Activated naive CD4-positive, alpha-beta T cell treated with anti-CD3 and anti-CD28 coated beads for 36 hours (primary cell): ENCODE measurements around the gene CIC. TPM values are rescaled to one million over a fixed set of nuclear protein-coding genes. Genes with fewer than 3 reads are reported as not detected.

ENCODE experiments used
- CTCF ChIA-PET: fragments of 350-600 bp; sonication (Branson Sonifier 250); formaldehyde crosslinking; loops from one replicate; lab custom pipeline; 2021; ENCODE audit warnings: antibody characterized with exemption; lab: Charles Lee
- DNase-seq: peaks from one replicate; pipeline ENCODE4 v3.0.0-alpha.2; 2020
- H3K27ac Mint-ChIP-seq: one replicate; pipeline ENCODE4 v1.8.0; 2021; ENCODE audit warnings: mild to moderate bottlenecking, mixed read lengths
- H3K27me3 Mint-ChIP-seq: one replicate; pipeline ENCODE4 v1.8.0; 2021; ENCODE audit warnings: low read depth, mixed read lengths
- H3K36me3 Mint-ChIP-seq: one replicate; pipeline ENCODE4 v1.8.0; 2021; ENCODE audit warnings: low read depth, mixed read lengths
- H3K4me1 Mint-ChIP-seq: one replicate; pipeline ENCODE4 v1.8.0; 2021; ENCODE audit warnings: low read depth, mixed read lengths
- H3K4me3 Mint-ChIP-seq: one replicate; pipeline ENCODE4 v1.8.0; 2021; ENCODE audit warnings: mild to moderate bottlenecking, moderate library complexity, mixed read lengths
- H3K9me3 Mint-ChIP-seq: one replicate; pipeline ENCODE4 v1.8.0; 2021; ENCODE audit warnings: mixed read lengths
- intact Hi-C: fragments of 100-400 bp; cut with micrococcal nuclease; formaldehyde crosslinking; loops from one replicate; pipeline ENCODE4 v1.15.1; 2023
- total RNA-seq, 2 experiments: library from RNA; stranded (reverse); gene quantifications; one replicate each; pipeline ENCODE4 v1.2.3, GENCODE V29; 2021

The CIC gene
- total RNA-seq, result 10 to 100 TPM; 60.2 to 61.5 TPM

- Mint-ChIP-seq H3K4me3 (no peak within 1 kb of the TSS), H3K36me3 (peaks cover 10% of the 10 kb centered on the region), H3K4me1 (peaks cover 30% of the 10 kb centered on the region), H3K27me3 (no peaks in the 10 kb centered on the region), H3K27ac (peak within 1 kb of the TSS; percentile 99), H3K9me3 (no peaks in the 10 kb centered on the region)
- CTCF ChIA-PET, result interaction anchor here (2.6 kb wide), 1 partner anchor 10 kb away, joined by 27 read pairs; no protein-coding TSS in a partner anchor
- peak; percentile 100 for DNase-seq
- intact Hi-C loops, result loop anchor here (1.0 kb wide), 10 partner anchors 14 to 410 kb away; partner anchors contain the start of genes DEDD2, ERF, MEGF8 and PAFAH1B3
These were observed at the start of gene CIC for GRCh38 chr19:42268704-42269477. Gene CIC (plus strand): TSS chr19:42269252. CDS start chr19:42271784, 2,532 bp downstream.

- H3K9me3 Mint-ChIP-seq, result no peaks in the 10 kb centered on the region
- peak; percentile 97 for DNase-seq
- H3K4me3 Mint-ChIP-seq, result peak within 1 kb of the TSS; percentile 96
- peaks cover 20% of the 10 kb centered on the region for H3K36me3 Mint-ChIP-seq
- intact Hi-C loops, result loop anchor here (1.0 to 10.0 kb wide), 5 partner anchors 22 to 335 kb away; partner anchors contain the start of genes ARHGEF1, GSK3A, MEGF8 and RABAC1
- H3K27me3 Mint-ChIP-seq, result no peaks in the 10 kb centered on the region
- CTCF ChIA-PET, result interaction anchor here (0.9 to 1.9 kb wide), 3 partner anchors 21 to 76 kb away, joined by 3 to 5 read pairs (median 4); no protein-coding TSS in a partner anchor
- H3K27ac Mint-ChIP-seq, result peak within 1 kb of the TSS; percentile 94
- peaks cover 55% of the 10 kb centered on the region for H3K4me1 Mint-ChIP-seq
These were observed 49.0 kb upstream of the CIC start, which contains the start of gene ZNF526 for GRCh38 chr19:42219812-42220750. Gene ZNF526 (plus strand): TSS chr19:42220312. CDS start chr19:42224404, 4,092 bp downstream.

GRCh38 chr19:42220751-42221097 is 48.3 kb upstream of the CIC start:
- H3K27ac Mint-ChIP-seq, result peak overlapping the region; percentile 94
- CTCF ChIA-PET, result interaction anchor here (1.9 kb wide), 1 partner anchor 21 kb away, joined by 4 read pairs; no protein-coding TSS in a partner anchor
- H3K9me3 Mint-ChIP-seq, result no peaks in the 10 kb centered on the region
- intact Hi-C loops, result loop anchor here (1.0 kb wide), 3 partner anchors 22 to 105 kb away; partner anchors contain the start of genes GSK3A and MEGF8
- peak overlapping the region; percentile 96 for H3K4me3 Mint-ChIP-seq
- H3K4me1 Mint-ChIP-seq, result peaks cover 50% of the 10 kb centered on the region
- DNase-seq, result no peak
- H3K27me3 Mint-ChIP-seq, result no peaks in the 10 kb centered on the region
- peaks cover 16% of the 10 kb centered on the region for H3K36me3 Mint-ChIP-seq

GRCh38 chr19:42224940-42225717 is 43.9 kb upstream of the CIC start:
- CTCF ChIA-PET, result interaction anchor here (1.5 kb wide), 1 partner anchor 116 kb away, joined by 3 read pairs; no protein-coding TSS in a partner anchor
- intact Hi-C loops, result no loop called here
- Mint-ChIP-seq H3K9me3 (no peaks in the 10 kb centered on the region), H3K36me3 (peaks cover 24% of the 10 kb centered on the region), H3K4me3 (no peak overlapping the region), H3K27ac (no peak overlapping the region), H3K27me3 (no peaks in the 10 kb centered on the region), H3K4me1 (peaks cover 44% of the 10 kb centered on the region)
- DNase-seq, result no peak

GRCh38 chr19:42225718-42226292 is 43.2 kb upstream of the CIC start:
- Mint-ChIP-seq H3K4me3 (no peak overlapping the region), H3K36me3 (peaks cover 23% of the 10 kb centered on the region), H3K4me1 (peaks cover 40% of the 10 kb centered on the region), H3K27me3 (no peaks in the 10 kb centered on the region), H3K27ac (no peak overlapping the region), H3K9me3 (no peaks in the 10 kb centered on the region)
- DNase-seq, result no peak
- intact Hi-C loops, result no loop called here
- CTCF ChIA-PET, result interaction anchor here (1.5 kb wide), 1 partner anchor 117 kb away, joined by 3 read pairs; no protein-coding TSS in a partner anchor

GRCh38 chr19:42226886-42227285 is 42.2 kb upstream of the CIC start:
- intact Hi-C loops, result no loop called here
- no peak overlapping the region for H3K4me3 Mint-ChIP-seq
- no peak overlapping the region for H3K27ac Mint-ChIP-seq
- DNase-seq, result no peak
- H3K4me1 Mint-ChIP-seq, result peaks cover 37% of the 10 kb centered on the region
- H3K9me3 Mint-ChIP-seq, result no peaks in the 10 kb centered on the region
- no peaks in the 10 kb centered on the region for H3K27me3 Mint-ChIP-seq
- CTCF ChIA-PET, result interaction anchor here (3.3 kb wide), 1 partner anchor 70 kb away, joined by 8 read pairs; no protein-coding TSS in a partner anchor
- H3K36me3 Mint-ChIP-seq, result peaks cover 25% of the 10 kb centered on the region

- no peaks in the 10 kb centered on the region for H3K9me3 Mint-ChIP-seq
- H3K36me3 Mint-ChIP-seq, result peaks cover 27% of the 10 kb centered on the region
- no peak overlapping the region for H3K4me3 Mint-ChIP-seq
- intact Hi-C loops, result no loop called here
- no peak for DNase-seq
- no peak overlapping the region for H3K27ac Mint-ChIP-seq
- peaks cover 31% of the 10 kb centered on the region for H3K4me1 Mint-ChIP-seq
- H3K27me3 Mint-ChIP-seq, result no peaks in the 10 kb centered on the region
- CTCF ChIA-PET, result interaction anchor here (3.3 kb wide), 1 partner anchor 68 kb away, joined by 8 read pairs; no protein-coding TSS in a partner anchor
These were observed 40.4 kb upstream of the CIC start for GRCh38 chr19:42228641-42229040.

- Mint-ChIP-seq H3K4me1 (peaks cover 32% of the 10 kb centered on the region), H3K27ac (peak overlapping the region; percentile 34), H3K9me3 (no peaks in the 10 kb centered on the region), H3K27me3 (no peaks in the 10 kb centered on the region), H3K36me3 (peaks cover 27% of the 10 kb centered on the region), H3K4me3 (no peak overlapping the region)
- CTCF ChIA-PET, result interaction anchor here (1.2 to 3.3 kb wide), 2 partner anchors 50 to 67 kb away, joined by 3 to 8 read pairs; no protein-coding TSS in a partner anchor
- no peak for DNase-seq
- intact Hi-C loops, result no loop called here
These were observed 39.7 kb upstream of the CIC start for GRCh38 chr19:42229301-42229854.

GRCh38 chr19:42229855-42230351 is 39.1 kb upstream of the CIC start:
- intact Hi-C loops, result no loop called here
- Mint-ChIP-seq H3K4me1 (peaks cover 31% of the 10 kb centered on the region), H3K36me3 (peaks cover 27% of the 10 kb centered on the region), H3K27me3 (no peaks in the 10 kb centered on the region), H3K27ac (peak overlapping the region; percentile 34), H3K9me3 (no peaks in the 10 kb centered on the region), H3K4me3 (no peak overlapping the region)
- CTCF ChIA-PET, result interaction anchor here (1.2 to 3.3 kb wide), 3 partner anchors 13 to 67 kb away, joined by 3 to 8 read pairs (median 3); no protein-coding TSS in a partner anchor
- DNase-seq, result no peak

- no peaks in the 10 kb centered on the region for H3K27me3 Mint-ChIP-seq
- no peak overlapping the region for H3K4me3 Mint-ChIP-seq
- H3K9me3 Mint-ChIP-seq, result no peaks in the 10 kb centered on the region
- no peak for DNase-seq
- H3K36me3 Mint-ChIP-seq, result peaks cover 31% of the 10 kb centered on the region
- CTCF ChIA-PET, result interaction anchor here (1.2 kb wide), 2 partner anchors 13 to 49 kb away, joined by 3 read pairs; no protein-coding TSS in a partner anchor
- H3K27ac Mint-ChIP-seq, result peak overlapping the region; percentile 61
- intact Hi-C loops, result no loop called here
- H3K4me1 Mint-ChIP-seq, result peaks cover 34% of the 10 kb centered on the region
These were observed 38.5 kb upstream of the CIC start for GRCh38 chr19:42230571-42230970.
